ENCODE data around the gene CRYBG1. TPM values are rescaled to one million over a fixed set of nuclear protein-coding genes. Genes with fewer than 3 reads are reported as not detected.

Gene CRYBG1
- total RNA-seq, 1 experiment from 2014 or later: 5.7 TPM

- H3K56ac ChIP-seq (ENCODE audit: insufficient read length, low read depth, low read length): no peak overlapping the region
- no peak overlapping the region for H4K8ac ChIP-seq (replicated peaks; ENCODE audit: insufficient read length, low read depth, low read length)
- no peaks in the 10 kb centered on the region for H4K20me1 ChIP-seq (ENCODE audit: control insufficient read depth, insufficient read depth, insufficient read length)
- H3K27me3 Mint-ChIP-seq (ENCODE audit: low read depth): no peaks in the 10 kb centered on the region
- H3K79me1 ChIP-seq (ENCODE audit: insufficient read depth, low read depth, low read length, poor library complexity, severe bottlenecking): no peaks in the 10 kb centered on the region
- no peak overlapping the region for H3K4me2 ChIP-seq (ENCODE audit: insufficient read depth, insufficient read length, low read length)
- H3K27ac Mint-ChIP-seq: no peak overlapping the region
- no peak overlapping the region for H3K4me3 Mint-ChIP-seq
- H3K18ac ChIP-seq (ENCODE audit: insufficient read length, low read depth, low read length): no peak overlapping the region
- H3K27me3 ChIP-seq (ENCODE audit: insufficient read depth, low read length): no peaks in the 10 kb centered on the region
- no peaks in the 10 kb centered on the region for H3K36me3 Mint-ChIP-seq (ENCODE audit: insufficient read depth in 1 of 3, low read depth in 3 of 3)
- peaks cover 0 to 5% of the 10 kb centered on the region in 2 experiments; a peak in 1 of 4 replicates for H3K4me1 Mint-ChIP-seq
- H4K5ac ChIP-seq (ENCODE audit: insufficient read length, low read depth, low read length): no peak overlapping the region
- H2AK5ac ChIP-seq (ENCODE audit: insufficient read length, low read length): no peak overlapping the region
- no peak overlapping the region for H3K14ac ChIP-seq (ENCODE audit: insufficient read depth, low read length)
- H4K91ac ChIP-seq (ENCODE audit: insufficient read length, low read depth, low read length): no peak overlapping the region
- TF ChIP-seq CTCF (conservative IDR thresholded peaks at IDR 0.05): no peak
- no peaks in the 10 kb centered on the region for H3K4me1 ChIP-seq (ENCODE audit: insufficient read depth, low read length)
- no peak overlapping the region for H2BK120ac ChIP-seq (ENCODE audit: low read depth, low read length, poor library complexity, severe bottlenecking)
- H3K27ac ChIP-seq (ENCODE audit: insufficient read length, low read depth, low read length): no peak overlapping the region
- no peak overlapping the region for H2BK15ac ChIP-seq (ENCODE audit: low read depth, low read length)
- no peak overlapping the region for H3T11ph ChIP-seq (ENCODE audit: low read length)
- H3K23ac ChIP-seq (ENCODE audit: insufficient read length, low read depth, low read length): no peak overlapping the region
- no peak overlapping the region for H3K4ac ChIP-seq (ENCODE audit: low read depth, low read length)
- H2BK5ac ChIP-seq (ENCODE audit: insufficient read length, low read length): no peak overlapping the region
- H3K79me2 ChIP-seq (ENCODE audit: insufficient read depth, low read length): no peaks in the 10 kb centered on the region
- H3K9me3 Mint-ChIP-seq: no peaks in the 10 kb centered on the region
- H3K9me3 ChIP-seq (ENCODE audit: control insufficient read depth, low read depth, low read length): no peaks in the 10 kb centered on the region
- H2BK20ac ChIP-seq (ENCODE audit: low read depth, low read length, poor library complexity, severe bottlenecking): no peak overlapping the region
- H3K23me2 ChIP-seq (ENCODE audit: insufficient read length, low read depth, low read length, poor library complexity, severe bottlenecking): no peaks in the 10 kb centered on the region
- no peak overlapping the region for H3K9ac ChIP-seq (ENCODE audit: extremely low read depth, insufficient read length, low read length)
- H2BK12ac ChIP-seq (ENCODE audit: insufficient read length, low read depth, low read length): no peak overlapping the region
- DNase-seq: no peak
- no peak overlapping the region for H2AFZ ChIP-seq (ENCODE audit: low read length)
Measured at GRCh38 chr6:106434530-106434929, 74.0 kb downstream of the CRYBG1 start.
